Retinal pigment epithelial cell (primary cell): ENCODE measurements around the gene CDK11A.

Source experiments
- DNase-seq: peaks from one replicate; pipeline ENCODE4 v3.0.0-alpha.2; 2010; ENCODE audit warnings: low read depth
- H3K4me3 ChIP-seq: 2 replicates; pipeline ENCODE4 v1.5.1; 2011; ENCODE audit warnings: mild to moderate bottlenecking, low read length, control low read depth, moderate library complexity
- TF ChIP-seq, protein P1 (sequence below): conservative IDR thresholded peaks from 2 replicates; pipeline ENCODE4 v1.5.1; 2011; ENCODE audit warnings: low read depth, low read length, control low read depth, inconsistent platforms

Gene CDK11A

DNA sequence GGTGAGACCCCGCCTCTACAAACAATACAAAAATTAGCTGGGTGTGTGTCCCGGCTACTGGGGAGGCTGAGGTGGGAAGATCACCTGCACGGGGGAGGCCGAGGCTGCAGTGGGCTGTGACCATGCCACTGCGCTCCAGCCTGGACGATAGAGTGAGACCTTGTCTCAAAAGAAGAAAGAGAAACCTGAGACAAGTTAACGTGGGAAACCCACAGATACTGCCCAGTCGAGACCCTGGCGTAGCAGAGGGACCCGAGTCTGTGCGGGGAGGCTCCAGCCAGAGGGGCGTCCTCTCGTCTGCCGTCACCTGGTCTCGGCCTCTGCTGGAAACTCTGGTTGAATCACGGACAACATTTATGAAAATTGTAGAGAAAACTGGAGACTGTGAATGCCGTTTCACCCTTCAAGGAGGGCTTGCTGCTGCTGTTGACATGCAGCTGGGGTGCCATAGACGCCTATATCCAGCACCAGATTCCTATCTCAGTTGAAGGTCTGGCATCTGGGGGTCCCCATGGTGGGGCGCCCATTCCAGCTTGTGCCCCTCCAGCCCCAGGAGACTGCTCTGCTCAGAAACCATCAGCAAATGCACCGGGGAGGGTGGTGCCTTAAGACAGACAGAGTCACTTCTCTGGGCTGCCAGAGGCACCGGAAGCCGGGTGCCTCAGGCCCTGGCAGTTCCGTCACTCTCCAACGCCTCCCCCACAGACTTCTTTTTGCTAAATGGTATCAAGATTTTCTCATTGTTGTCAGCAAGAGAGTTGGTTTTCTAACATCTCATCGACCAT, 51.8 kb downstream of the CDK11A start:
- TF ChIP-seq, protein P1, sequence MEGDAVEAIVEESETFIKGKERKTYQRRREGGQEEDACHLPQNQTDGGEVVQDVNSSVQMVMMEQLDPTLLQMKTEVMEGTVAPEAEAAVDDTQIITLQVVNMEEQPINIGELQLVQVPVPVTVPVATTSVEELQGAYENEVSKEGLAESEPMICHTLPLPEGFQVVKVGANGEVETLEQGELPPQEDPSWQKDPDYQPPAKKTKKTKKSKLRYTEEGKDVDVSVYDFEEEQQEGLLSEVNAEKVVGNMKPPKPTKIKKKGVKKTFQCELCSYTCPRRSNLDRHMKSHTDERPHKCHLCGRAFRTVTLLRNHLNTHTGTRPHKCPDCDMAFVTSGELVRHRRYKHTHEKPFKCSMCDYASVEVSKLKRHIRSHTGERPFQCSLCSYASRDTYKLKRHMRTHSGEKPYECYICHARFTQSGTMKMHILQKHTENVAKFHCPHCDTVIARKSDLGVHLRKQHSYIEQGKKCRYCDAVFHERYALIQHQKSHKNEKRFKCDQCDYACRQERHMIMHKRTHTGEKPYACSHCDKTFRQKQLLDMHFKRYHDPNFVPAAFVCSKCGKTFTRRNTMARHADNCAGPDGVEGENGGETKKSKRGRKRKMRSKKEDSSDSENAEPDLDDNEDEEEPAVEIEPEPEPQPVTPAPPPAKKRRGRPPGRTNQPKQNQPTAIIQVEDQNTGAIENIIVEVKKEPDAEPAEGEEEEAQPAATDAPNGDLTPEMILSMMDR, result no peak
- H3K4me3 ChIP-seq, result no peak overlapping the region
- no peak for DNase-seq

DNA sequence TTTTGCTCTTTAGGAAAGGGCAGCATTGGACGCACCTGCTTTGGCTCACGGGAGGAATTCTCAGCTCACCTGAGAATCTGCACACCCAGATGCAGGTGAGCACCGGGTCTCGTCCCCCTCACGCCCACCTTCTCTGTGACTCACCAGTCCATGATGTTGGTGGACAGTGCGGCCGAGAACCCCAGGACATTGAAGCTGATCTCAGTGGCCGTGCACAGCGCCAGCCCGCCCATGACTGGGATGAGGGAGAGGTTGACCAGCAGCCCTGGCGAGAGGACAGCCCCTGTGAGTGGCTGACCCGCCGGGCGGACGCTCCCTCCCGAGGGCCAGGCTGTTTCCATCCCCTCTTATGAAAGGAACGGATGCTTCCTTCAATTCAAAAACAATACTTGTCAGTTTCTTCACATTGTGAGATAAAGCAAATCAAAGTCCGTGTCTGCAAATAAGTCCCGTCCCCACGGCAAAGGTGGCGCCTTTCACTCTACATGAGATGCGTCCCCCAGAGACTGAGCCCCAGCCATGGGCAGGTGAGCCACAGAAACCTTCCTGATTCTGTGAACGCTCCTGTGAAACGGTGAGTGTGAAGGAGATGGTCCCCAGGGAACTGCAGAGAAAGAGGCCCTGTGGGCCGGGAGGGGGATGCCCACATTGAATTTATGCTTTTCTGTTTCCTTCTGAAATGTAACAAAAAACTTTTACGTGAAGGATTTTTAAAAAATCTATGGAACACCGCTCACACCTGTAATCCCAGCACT, 52.6 kb downstream of the CDK11A start:
- no peak for DNase-seq
- TF ChIP-seq, protein P1, result no peak

DNA sequence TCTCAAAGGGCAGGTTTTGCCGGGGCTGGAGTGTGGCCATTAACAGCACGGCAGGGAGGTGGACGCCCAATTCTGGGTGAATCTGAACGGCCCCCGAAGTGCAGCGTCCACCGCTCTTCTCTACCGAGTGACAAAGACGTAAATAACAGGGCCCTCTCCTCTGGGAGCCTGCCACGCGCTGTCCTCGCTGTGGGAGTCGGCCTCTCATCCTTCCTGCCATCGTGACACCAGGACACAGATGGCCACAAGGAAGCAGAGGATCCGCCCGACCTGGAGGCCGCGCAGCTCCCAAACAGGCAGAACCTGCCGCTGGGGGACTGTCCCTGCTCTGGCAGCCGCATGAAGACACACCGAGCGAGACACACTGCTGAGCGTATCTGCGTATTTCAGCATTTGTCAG, 53.3 kb downstream of the CDK11A start:
- TF ChIP-seq, protein P1, result no peak
- H3K4me3 ChIP-seq, result no peak overlapping the region
- no peak for DNase-seq

More for the DNA sequence above, 52.6 kb downstream of the CDK11A start:
- H3K4me3 ChIP-seq, result no peak overlapping the region

DNA sequence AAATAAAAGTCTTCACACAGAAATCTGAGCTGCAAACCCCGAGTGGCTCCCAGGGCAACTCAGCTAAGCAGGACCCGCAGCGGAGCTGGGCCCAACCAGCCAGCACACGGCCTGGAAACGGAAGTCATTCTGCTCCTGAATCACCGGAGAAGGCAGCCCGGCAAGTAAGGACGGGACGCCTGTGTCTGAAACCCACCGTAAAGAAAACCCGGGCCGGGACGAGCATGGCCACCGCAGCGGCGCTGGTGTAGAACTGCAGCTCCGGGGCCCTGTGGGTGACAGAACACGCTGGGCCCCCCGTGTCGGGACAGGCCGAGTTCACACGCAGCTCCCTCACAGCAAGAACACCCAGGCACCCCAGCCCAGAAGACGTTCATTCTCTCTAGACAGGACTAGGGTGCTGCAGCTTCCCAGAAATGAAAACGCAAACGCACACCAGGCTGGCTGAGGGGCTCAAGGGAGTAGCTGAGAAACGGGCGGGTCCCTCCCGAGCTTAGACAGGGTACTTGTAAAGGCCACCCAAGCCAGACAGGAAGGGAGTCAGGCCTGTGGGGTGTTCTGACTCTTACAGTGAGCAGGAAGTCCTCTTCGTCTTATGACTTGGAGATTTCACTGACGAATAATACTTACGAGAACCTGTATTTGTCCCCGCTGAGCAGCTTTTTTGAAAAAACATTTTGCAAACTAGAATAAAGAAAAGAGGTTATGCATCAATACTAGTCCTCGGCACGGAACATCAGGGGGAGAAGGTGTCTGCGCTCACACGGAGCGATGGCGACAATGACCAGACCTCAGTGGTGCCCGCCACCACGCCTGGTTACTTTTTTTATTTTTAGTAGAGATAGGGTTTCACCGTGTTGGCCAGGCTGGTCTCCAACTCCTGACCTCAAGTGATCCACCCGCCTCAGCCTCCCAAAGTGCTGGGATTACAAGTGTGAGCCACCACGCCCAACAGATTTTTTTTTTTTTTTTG, 54.4 kb downstream of the CDK11A start:
- TF ChIP-seq, protein P1, result no peak
- no peak for DNase-seq
- no peak overlapping the region for H3K4me3 ChIP-seq

DNA sequence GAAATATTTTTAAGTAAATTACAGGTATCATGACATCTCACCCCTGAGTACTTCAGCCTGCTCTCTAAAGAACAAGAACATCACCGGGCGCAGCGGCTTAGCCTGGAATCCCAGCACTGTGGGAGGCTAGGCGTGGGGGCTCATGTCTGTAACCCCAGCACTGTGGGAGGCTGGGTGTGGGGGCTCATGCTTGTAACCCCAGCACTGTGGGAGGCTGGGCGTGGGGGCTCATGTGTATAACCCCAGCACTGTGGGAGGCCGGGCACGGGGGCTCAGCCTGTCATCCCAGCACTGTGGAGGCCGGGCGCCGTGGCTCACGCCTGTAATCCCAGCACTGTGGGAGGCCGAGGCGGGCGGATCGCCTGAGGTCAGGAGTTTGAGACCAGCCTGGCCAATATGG, 57.6 kb downstream of the CDK11A start:
- TF ChIP-seq, protein P1, result no peak
- H3K4me3 ChIP-seq, result no peak overlapping the region
- no peak for DNase-seq

DNA sequence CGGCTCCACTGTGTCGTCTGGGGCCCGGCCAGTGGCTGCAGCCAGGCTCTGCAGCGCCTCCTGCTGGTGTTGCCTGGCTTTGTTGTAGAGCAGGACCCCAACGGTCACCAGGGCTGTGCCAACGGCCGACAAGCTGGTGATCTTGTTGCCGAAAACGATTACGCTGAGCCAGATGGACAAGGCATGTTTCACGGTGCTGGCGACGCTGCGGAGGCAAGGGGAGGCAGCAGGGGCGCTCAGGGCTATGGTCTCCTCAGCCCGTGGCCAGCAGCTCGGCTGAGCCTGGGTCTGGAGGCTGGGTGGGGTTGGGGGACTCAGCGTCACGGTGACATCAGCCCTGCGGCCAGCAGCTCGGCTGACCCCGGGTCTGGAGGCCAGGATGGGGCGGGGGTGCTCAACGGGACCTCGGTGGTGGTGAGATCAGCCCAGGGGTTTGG, 58.3 kb downstream of the CDK11A start:
- TF ChIP-seq, protein P1, result peak; percentile 50
- H3K4me3 ChIP-seq, result no peak overlapping the region
- DNase-seq, result no peak
